Colonic mucosa (tissue), 4 donors: ENCODE data around the gene SLC35A3. TPM values are rescaled to one million over a fixed set of nuclear protein-coding genes. Genes with fewer than 3 reads are reported as not detected.

Experiments used
- DNase-seq: peaks from one replicate; pipeline ENCODE4 v3.0.0-alpha.2; 2020
- H3K27ac ChIP-seq: fragments of 200-600 bp; one replicate; pipeline ENCODE4 v1.8.0; 2021
- H3K27me3 ChIP-seq: fragments of 200-600 bp; one replicate; pipeline ENCODE4 v1.8.0; 2021
- H3K36me3 ChIP-seq: fragments of 200-600 bp; one replicate; pipeline ENCODE4 v1.8.0; 2021
- H3K4me1 ChIP-seq: fragments of 200-600 bp; one replicate; pipeline ENCODE4 v1.8.0; 2021; ENCODE audit warnings: mild to moderate bottlenecking
- H3K4me3 ChIP-seq: fragments of 200-600 bp; one replicate; pipeline ENCODE4 v1.8.0; 2021
- H3K9ac ChIP-seq, 2 donors: one replicate each; pipeline ENCODE4 v1.7.0; 2013; ENCODE audit warnings: control low read depth in 2 of 2, low read depth in 2 of 2, low read length in 2 of 2
- H3K9me3 ChIP-seq: fragments of 200-600 bp; one replicate; pipeline ENCODE4 v1.8.0; 2021
- CTCF ChIP-seq: fragments of 200-600 bp; IDR thresholded peaks from one replicate; pipeline ENCODE4 v1.8.0; 2022; ENCODE audit warnings: antibody characterized with exemption, mild to moderate bottlenecking
- intact Hi-C: fragments of 100-400 bp; cut with DNase I; formaldehyde crosslinking; loops from one replicate; pipeline ENCODE4 v1.14.1; 2022
- total RNA-seq, 2 donors: library from RNA; stranded (reverse); fragmentation: NEBNext Ultra II Directional in 1 of 2; extraction: Animal tissue kit (Norgen Biotek cat#: 25700) in 1 of 2; gene quantifications; one replicate each; pipeline ENCODE4 v1.2.1, GENCODE V29; 2021
- donor health status: healthy.
- donor health status: DM: no; HTN: no; CAD: no.
- donor health status: DM: no; HTN: no; CAD: no.

SLC35A3 gene
- total RNA-seq, 2 donors from 2014 or later: 122 to 206 TPM

DNA sequence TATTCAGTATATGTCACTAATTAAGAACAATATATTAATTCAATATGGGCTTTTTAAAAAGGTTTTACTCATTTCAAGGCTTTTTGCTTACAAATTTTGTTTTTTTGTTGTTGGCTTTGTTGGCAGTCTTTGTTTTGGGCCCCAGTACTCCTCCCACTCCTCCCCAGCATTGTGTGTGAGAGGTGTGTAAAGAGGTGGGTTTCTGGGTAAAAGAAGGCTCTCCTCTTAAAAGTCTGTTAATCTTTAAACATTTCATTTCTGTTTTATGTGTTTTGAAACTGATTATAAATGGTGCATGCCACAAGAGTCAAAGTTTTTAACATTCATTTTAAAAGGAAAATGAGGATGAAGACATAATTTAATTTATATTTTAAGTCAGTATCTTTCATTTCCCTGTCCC, 83.3 kb downstream of the SLC35A3 start:
- no peak overlapping the region for H3K4me3 ChIP-seq
- no peak for DNase-seq
- H3K27ac ChIP-seq: no peak overlapping the region
- no peaks in the 10 kb centered on the region for H3K36me3 ChIP-seq
- H3K9ac ChIP-seq: no peak overlapping the region
- TF ChIP-seq CTCF: no peak
- H3K27me3 ChIP-seq: no peaks in the 10 kb centered on the region
- intact Hi-C loops: no loop called here
- H3K4me1 ChIP-seq: no peaks in the 10 kb centered on the region
- H3K9me3 ChIP-seq: no peaks in the 10 kb centered on the region

GRCh38 chr1:100053727-100054126, 83.9 kb downstream of the SLC35A3 start:
- no peak overlapping the region for H3K27ac ChIP-seq
- H3K36me3 ChIP-seq: no peaks in the 10 kb centered on the region
- DNase-seq: no peak
- H3K4me1 ChIP-seq: no peaks in the 10 kb centered on the region
- no peak for TF ChIP-seq CTCF
- no peaks in the 10 kb centered on the region for H3K9me3 ChIP-seq
- no peak overlapping the region for H3K9ac ChIP-seq
- intact Hi-C loops: no loop called here
- H3K27me3 ChIP-seq: no peaks in the 10 kb centered on the region
- H3K4me3 ChIP-seq: no peak overlapping the region

GRCh38 chr1:100061681-100062080, 91.9 kb downstream of the SLC35A3 start:
- H3K4me3 ChIP-seq: no peak overlapping the region
- DNase-seq: no peak
- no peaks in the 10 kb centered on the region for H3K4me1 ChIP-seq
- no peak overlapping the region for H3K9ac ChIP-seq
- intact Hi-C loops: no loop called here
- TF ChIP-seq CTCF: no peak
- peaks cover 4% of the 10 kb centered on the region for H3K36me3 ChIP-seq
- H3K9me3 ChIP-seq: no peaks in the 10 kb centered on the region
- H3K27ac ChIP-seq: no peak overlapping the region
- H3K27me3 ChIP-seq: no peaks in the 10 kb centered on the region

GRCh38 chr1:100065183-100065968, 95.6 kb downstream of the SLC35A3 start:
- peaks cover 4% of the 10 kb centered on the region for H3K36me3 ChIP-seq
- intact Hi-C loops: no loop called here
- no peaks in the 10 kb centered on the region for H3K4me1 ChIP-seq
- no peak overlapping the region for H3K9ac ChIP-seq
- H3K9me3 ChIP-seq: no peaks in the 10 kb centered on the region
- H3K27me3 ChIP-seq: no peaks in the 10 kb centered on the region
- H3K27ac ChIP-seq: no peak overlapping the region
- no peak for TF ChIP-seq CTCF
- no peak overlapping the region for H3K4me3 ChIP-seq
- DNase-seq: no peak

DNA sequence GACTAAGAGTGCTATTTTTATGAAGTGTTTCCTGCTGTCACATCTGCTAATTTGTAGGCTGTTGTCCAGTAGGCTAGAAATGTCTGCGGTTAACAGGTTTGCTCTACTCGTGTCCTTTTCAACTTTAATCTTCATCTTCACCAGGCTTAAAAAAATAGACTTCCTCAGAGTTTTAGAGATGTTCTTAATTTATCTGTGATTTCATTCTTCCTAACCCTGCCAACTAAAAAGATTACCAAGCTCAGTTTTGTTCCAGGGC, 96.1 kb downstream of the SLC35A3 start:
- no peak for DNase-seq
- Histone ChIP-seq H3K27me3 (no peaks in the 10 kb centered on the region), H3K27ac (no peak overlapping the region), H3K9me3 (no peaks in the 10 kb centered on the region), H3K9ac (no peak overlapping the region), H3K36me3 (peaks cover 4% of the 10 kb centered on the region), H3K4me3 (no peak overlapping the region), H3K4me1 (no peaks in the 10 kb centered on the region)
- no peak for TF ChIP-seq CTCF
- intact Hi-C loops: no loop called here
